K562 (cell line): ENCODE data around the gene C2. TPM values are rescaled to one million over a fixed set of nuclear protein-coding genes. Genes with fewer than 3 reads are reported as not detected.
A peak's percentile ranks its signal among the peaks of the same experiment; 100 is the strongest.

Experiments used
- BCOR ChIP-seq: fragments of 450-650 bp; IDR thresholded peaks from 2 replicates; pipeline ENCODE4 v1.6.1; 2016
- CSDE1 ChIP-seq, 2 experiments: fragments of 450-650 bp; IDR thresholded peaks; 2 replicates each; pipeline ENCODE4 v1.6.1; 2016; ENCODE audit warnings: mild to moderate bottlenecking in 1 of 2
- DIDO1 ChIP-seq: fragments of 450-650 bp; IDR thresholded peaks from 2 replicates; pipeline ENCODE4 v1.6.1; 2016; ENCODE audit warnings: low read depth, missing biosample characterization, missing genetic modification characterization
- E2F3 ChIP-seq: fragments of 250-450 bp; sonication (Bioruptor Pico); IDR thresholded peaks from 2 replicates; pipeline ENCODE4 v1.4.0; 2020; ENCODE audit warnings: mild to moderate bottlenecking
- FOXK1 ChIP-seq: sonication (generic); formaldehyde crosslinking; IDR thresholded peaks from 2 replicates; pipeline ENCODE4 v1.8.0; 2022; ENCODE audit warnings: missing genetic modification reagents, mild to moderate bottlenecking, borderline replicate concordance
- LEF1 ChIP-seq: fragments of 450-650 bp; IDR thresholded peaks from 2 replicates; pipeline ENCODE4 v1.6.1; 2016; ENCODE audit warnings: mild to moderate bottlenecking
- MBD2 ChIP-seq: sonication (generic); IDR thresholded peaks from 2 replicates; pipeline ENCODE4 v1.6.1; 2016; ENCODE audit warnings: low read depth, borderline replicate concordance
- NCOR1 ChIP-seq: fragments of 450-650 bp; IDR thresholded peaks from 2 replicates; pipeline ENCODE4 v1.6.1; 2016; ENCODE audit warnings: mild to moderate bottlenecking, moderate library complexity
- NELFE ChIP-seq: IDR thresholded peaks from 2 replicates; pipeline ENCODE4 v1.6.1; 2011; ENCODE audit warnings: mild to moderate bottlenecking; ENCODE audit not compliant: insufficient read depth, insufficient read length
- PCBP2 ChIP-seq: fragments of 200-400 bp; formaldehyde crosslinking; IDR thresholded peaks from 2 replicates; pipeline ENCODE4 v1.6.1; 2018; ENCODE audit warnings: low read length, low read depth, mild to moderate bottlenecking, moderate library complexity; ENCODE audit not compliant: poor library complexity, severe bottlenecking
- POLR2B ChIP-seq: fragments of 450-650 bp; IDR thresholded peaks from 2 replicates; pipeline ENCODE4 v1.6.1; 2018; ENCODE audit warnings: low read depth; ENCODE audit not compliant: partially characterized antibody
- STAT5A ChIP-seq: IDR thresholded peaks from 2 replicates; pipeline ENCODE4 v1.6.1; 2012; ENCODE audit warnings: low read length, inconsistent platforms, borderline replicate concordance
- TARDBP ChIP-seq: fragments of 450-650 bp; IDR thresholded peaks from 2 replicates; pipeline ENCODE4 v1.6.1; 2016
- TSC22D4 ChIP-seq: fragments of 450-650 bp; IDR thresholded peaks from 2 replicates; pipeline ENCODE4 v1.6.1; 2016; ENCODE audit warnings: missing genetic modification characterization, missing biosample characterization, control low read depth
- ZC3H8 ChIP-seq: fragments of 450-650 bp; IDR thresholded peaks from 2 replicates; pipeline ENCODE4 v1.6.1; 2017
- ZMIZ1 ChIP-seq, 2 experiments: fragments of 150-350 bp in 1 of 2; IDR thresholded peaks; 2 replicates each; pipeline ENCODE4 v1.6.1; 2012 to 2016; ENCODE audit warnings: low read depth in 2 of 2, low read length in 2 of 2, mild to moderate bottlenecking in 1 of 2, moderate library complexity in 1 of 2
- ZNF589 ChIP-seq: fragments of 200-800 bp; sonication (Bioruptor generic); IDR thresholded peaks from 2 replicates; pipeline ENCODE4 v1.6.1; 2016; ENCODE audit warnings: low read depth, missing genetic modification characterization, missing compliant biosample characterization
- ZNF764 ChIP-seq: fragments of 250-450 bp; sonication (Bioruptor Pico); IDR thresholded peaks from 2 replicates; pipeline ENCODE4 v1.4.0; 2020; ENCODE audit warnings: low read depth, mild to moderate bottlenecking, moderate library complexity
- ZNF79 ChIP-seq: fragments of 250-450 bp; sonication (Bioruptor Pico); IDR thresholded peaks from 2 replicates; pipeline ENCODE4 v1.4.0; 2020; ENCODE audit warnings: low read depth, mild to moderate bottlenecking, moderate library complexity
- ZZZ3 ChIP-seq: fragments of 450-650 bp; IDR thresholded peaks from 2 replicates; pipeline ENCODE4 v1.6.1; 2016; ENCODE audit warnings: antibody characterized with exemption, mild to moderate bottlenecking, moderate library complexity
- polyA plus RNA-seq, 8 experiments: library from polyadenylated mRNA; depleted of rRNA in 4 of 8; stranded (reverse) in 5 of 8; unstranded in 3 of 8; fragments of >200 nt; fragmentation: Nextera tagmentation in 2 of 8; fragmentation: Illumina TruSeq in 1 of 8; extraction: Ambion mirVana in 2 of 8; extraction: Trizol in 1 of 8; gene quantifications; 2 replicates each; pipeline versions ENCODE4 v1.2.1 to v1.2.3, GENCODE V29; 2011 to 2014; ENCODE audit warnings: inconsistent platforms in 1 of 8, missing spikeins in 1 of 8
- total RNA-seq, 7 experiments: library from RNA; depleted of rRNA in 6 of 7; stranded (reverse); fragments of >200 nt in 6 of 7; fragmentation: Illumina TruSeq in 2 of 7; extraction: Trizol in 2 of 7; gene quantifications; 2 replicates each; pipeline versions ENCODE4 v1.2.1 to v1.2.3, GENCODE V29; 2011 to 2021; ENCODE audit warnings: low replicate concordance in 1 of 7
- TF ChIP-seq, protein P1 (sequence below): fragments of 250-450 bp; sonication (Bioruptor Pico); IDR thresholded peaks from 2 replicates; pipeline ENCODE4 v1.5.0; 2021; ENCODE audit warnings: mild to moderate bottlenecking, borderline replicate concordance
- TF ChIP-seq, protein P2 (sequence below), 2 experiments: fragments of 450-650 bp in 1 of 2; sonication (generic) in 1 of 2; formaldehyde crosslinking in 1 of 2; IDR thresholded peaks in 1 of 2; conservative IDR thresholded peaks in 1 of 2; 2 replicates each; pipeline versions ENCODE4 v1.6.1 to v1.8.1; 2016 to 2023; ENCODE audit warnings: mild to moderate bottlenecking in 2 of 2, moderate library complexity in 2 of 2, inconsistent platforms in 1 of 2, missing genetic modification reagents in 1 of 2

Gene C2
- total and polyA plus RNA-seq, 9 of the 15 experiments (the other 6 are each of a cell fraction or from before 2014, with no cell fraction given): 0.05 to 1.1 (median 0.39) TPM; not detected in 1

GRCh38 chr6:31971993-31972708 is 44.6 kb downstream of the C2 start, which contains the start of gene DXO (continued):
- TF ChIP-seq ZMIZ1 (IDR thresholded peaks at IDR 0.05; ENCODE audit: low read depth in 2 of 2, low read length in 2 of 2): no peak; a peak in 1 of 4 replicates
- TF ChIP-seq, protein P1, sequence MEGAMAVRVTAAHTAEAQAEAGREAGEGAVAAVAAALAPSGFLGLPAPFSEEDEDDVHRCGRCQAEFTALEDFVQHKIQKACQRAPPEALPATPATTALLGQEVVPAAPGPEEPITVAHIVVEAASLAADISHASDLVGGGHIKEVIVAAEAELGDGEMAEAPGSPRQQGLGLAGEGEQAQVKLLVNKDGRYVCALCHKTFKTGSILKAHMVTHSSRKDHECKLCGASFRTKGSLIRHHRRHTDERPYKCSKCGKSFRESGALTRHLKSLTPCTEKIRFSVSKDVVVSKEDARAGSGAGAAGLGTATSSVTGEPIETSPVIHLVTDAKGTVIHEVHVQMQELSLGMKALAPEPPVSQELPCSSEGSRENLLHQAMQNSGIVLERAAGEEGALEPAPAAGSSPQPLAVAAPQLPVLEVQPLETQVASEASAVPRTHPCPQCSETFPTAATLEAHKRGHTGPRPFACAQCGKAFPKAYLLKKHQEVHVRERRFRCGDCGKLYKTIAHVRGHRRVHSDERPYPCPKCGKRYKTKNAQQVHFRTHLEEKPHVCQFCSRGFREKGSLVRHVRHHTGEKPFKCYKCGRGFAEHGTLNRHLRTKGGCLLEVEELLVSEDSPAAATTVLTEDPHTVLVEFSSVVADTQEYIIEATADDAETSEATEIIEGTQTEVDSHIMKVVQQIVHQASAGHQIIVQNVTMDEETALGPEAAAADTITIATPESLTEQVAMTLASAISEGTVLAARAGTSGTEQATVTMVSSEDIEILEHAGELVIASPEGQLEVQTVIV (CRISPR knock-in tag): no peak
- peak; percentile 66; the same call in 1 of the 2 replicates for TF ChIP-seq ZNF79 (CRISPR knock-in tag)
- TF ChIP-seq TSC22D4 (tag): no peak
- TF ChIP-seq LEF1: peak; percentile 8; the same call in 1 of the 2 replicates
- peak in 1 of 2 experiments; percentile 100; a peak in 2 of 4 replicates for TF ChIP-seq CSDE1 (IDR thresholded peaks at IDR 0.05)
- TF ChIP-seq ZZZ3: peak; percentile 65; the same call in 1 of the 2 replicates
- TF ChIP-seq BCOR: peak; percentile 75; the same call in 1 of the 2 replicates
- no peak; the same call in 1 of the 2 replicates for TF ChIP-seq FOXK1
- TF ChIP-seq NELFE: no peak
- TF ChIP-seq STAT5A: 0 out of 2 replicates have a peak, but pooled peaks have one; percentile 25
- TF ChIP-seq ZC3H8: 0 out of 2 replicates have a peak, but pooled peaks have one; percentile 53
- TF ChIP-seq PCBP2: no peak
- TF ChIP-seq ZNF764 (CRISPR knock-in tag): no peak
- TF ChIP-seq DIDO1 (tag): peak; percentile 77
- TF ChIP-seq ZNF589 (CRISPR knock-in tag): 0 out of 2 replicates have a peak, but pooled peaks have one; percentile 20
- TF ChIP-seq NCOR1: peak; percentile 60
- peak; percentile 85 for TF ChIP-seq E2F3 (CRISPR knock-in tag)
- TF ChIP-seq, protein P2, sequence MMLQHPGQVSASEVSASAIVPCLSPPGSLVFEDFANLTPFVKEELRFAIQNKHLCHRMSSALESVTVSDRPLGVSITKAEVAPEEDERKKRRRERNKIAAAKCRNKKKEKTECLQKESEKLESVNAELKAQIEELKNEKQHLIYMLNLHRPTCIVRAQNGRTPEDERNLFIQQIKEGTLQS (IDR thresholded peaks at IDR 0.05): peak; percentile 100
- TF ChIP-seq, protein P2 (CRISPR knock-in tag; conservative IDR thresholded peaks at IDR 0.05): peak; percentile 97
- peak; percentile 100 for TF ChIP-seq TARDBP
- TF ChIP-seq MBD2: peak; percentile 50
- peak; percentile 70 for TF ChIP-seq POLR2B
